HPDE6-E6E7 (cell line): ENCODE results near the gene ABCA13.
"Not testable (repeated sequence)": the region's sequence is repeated elsewhere in the genome, so short reads cannot be mapped to it uniquely, and the experiment has no call there.

Experiments used
- DNase-seq: peaks from one replicate; pipeline ENCODE4 v3.0.0; 2011; ENCODE audit warnings: missing footprints; ENCODE audit errors: extremely low spot score

Gene ABCA13

GRCh38 chr7:48176356-48176893 is 5.2 kb downstream of the ABCA13 start:
- DNase-seq: no peak

DNA sequence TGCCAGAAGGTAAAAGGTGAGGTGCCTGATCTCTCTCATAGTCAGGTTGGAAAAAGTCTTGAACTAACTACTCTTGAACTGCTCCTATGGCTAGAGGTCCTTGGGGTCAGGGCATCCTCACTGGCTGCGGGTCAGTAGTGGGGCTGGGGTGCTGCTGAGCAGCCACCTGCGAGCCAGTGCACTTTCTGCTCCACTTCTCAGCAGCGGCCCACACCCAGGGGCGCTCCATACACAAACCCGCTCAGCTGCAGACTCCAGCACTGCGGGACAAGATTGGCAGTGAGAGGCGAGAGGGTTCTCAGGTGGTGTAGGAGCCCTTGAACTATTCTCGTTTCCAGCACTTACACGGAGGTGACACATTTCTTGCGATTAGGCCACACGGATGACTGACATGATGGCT is 6.0 kb downstream of the ABCA13 start:
- DNase-seq: no peak

DNA sequence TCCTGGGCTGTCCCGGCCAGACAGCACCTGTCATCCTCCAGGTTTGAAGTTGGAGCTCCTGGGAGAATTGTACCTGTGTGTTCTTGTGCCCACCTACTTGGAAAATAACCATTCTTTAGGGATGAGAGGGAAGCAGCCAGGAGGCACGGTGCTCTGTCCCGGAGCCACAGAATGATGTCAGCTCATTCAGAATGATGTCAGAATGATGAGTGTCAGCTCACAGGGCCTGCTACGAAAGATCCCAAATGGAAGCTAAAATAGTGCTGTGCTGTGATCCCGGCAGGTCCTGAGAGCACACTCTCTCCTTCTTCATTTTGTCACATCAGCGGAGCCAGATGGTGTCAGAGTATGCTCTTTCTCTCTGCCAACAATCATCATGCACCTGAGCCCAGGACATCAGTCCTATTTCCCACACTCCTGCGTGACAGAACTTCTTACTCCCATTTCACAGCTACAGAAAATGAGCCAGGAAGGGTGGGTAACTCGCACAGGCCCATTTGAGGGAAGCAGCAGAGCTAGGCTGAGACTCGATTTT is 8.3 kb downstream of the ABCA13 start:
- no peak for DNase-seq

DNA sequence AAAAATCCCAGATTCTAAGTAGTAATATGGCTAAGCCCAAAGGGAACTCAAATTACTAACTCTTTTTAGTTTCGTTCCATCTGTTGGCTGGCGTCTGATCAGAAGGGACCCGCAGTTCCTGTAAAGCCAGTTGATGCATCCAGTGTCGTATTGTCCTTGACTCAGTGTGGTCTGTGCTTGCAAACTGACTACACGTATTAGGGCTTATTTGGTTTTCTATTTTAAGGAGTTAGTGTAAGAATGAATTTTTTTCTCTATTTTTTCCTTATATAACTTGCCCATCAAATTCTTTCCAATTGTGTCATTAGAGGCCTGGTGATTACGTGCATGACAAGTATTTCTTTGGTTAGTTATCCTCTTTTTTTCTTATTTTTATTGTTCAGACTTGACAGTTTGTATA is 9.7 kb downstream of the ABCA13 start:
- no peak for DNase-seq

DNA sequence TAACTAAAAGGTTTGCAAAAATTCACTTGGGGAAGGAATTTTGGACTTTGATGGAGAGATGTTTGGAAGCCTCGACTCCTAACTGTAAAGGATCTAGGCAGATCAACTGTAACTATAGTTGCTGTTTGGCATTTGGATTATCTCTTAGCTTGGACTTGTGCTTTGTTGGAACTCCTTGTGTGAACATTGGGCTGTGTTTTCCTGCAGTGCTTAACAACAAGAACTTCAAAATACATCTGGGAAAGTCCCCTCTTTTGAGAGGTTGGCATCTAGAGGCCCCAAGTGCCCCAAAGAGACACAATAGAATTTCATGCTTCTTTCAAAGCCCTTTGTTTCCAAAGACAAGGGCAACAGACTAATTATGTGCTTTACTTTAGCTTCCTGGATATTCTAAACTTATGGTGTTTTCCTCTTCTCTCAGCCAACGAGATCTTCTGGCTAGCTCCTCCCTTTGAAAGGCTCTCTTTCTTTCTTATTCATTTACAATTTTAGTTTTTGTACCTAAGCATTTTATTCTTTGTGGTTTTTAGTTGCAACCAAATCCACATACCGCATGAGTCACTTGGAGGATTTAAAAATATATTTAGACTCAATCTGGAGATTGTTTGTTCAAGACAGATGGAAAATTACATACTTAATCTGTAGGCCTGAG is 11.6 kb downstream of the ABCA13 start:
- no peak for DNase-seq

DNA sequence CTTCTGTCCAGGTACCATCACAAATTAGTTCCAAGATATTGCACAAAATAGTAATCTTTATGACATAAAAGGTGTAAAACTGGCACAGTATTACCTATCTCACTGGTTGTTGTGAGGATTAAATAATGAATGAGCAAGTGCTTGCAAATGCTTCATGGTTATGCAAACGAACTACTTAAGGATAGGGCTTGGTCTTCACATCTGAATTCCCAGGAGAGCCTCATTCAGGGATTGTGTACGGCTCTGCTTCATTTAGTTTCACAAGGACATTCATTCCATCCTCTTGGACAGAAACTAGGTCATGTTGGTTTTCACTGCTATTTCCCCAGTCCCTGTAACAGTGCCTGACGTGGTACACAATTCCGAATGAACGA is 12.1 kb downstream of the ABCA13 start:
- DNase-seq: no peak

DNA sequence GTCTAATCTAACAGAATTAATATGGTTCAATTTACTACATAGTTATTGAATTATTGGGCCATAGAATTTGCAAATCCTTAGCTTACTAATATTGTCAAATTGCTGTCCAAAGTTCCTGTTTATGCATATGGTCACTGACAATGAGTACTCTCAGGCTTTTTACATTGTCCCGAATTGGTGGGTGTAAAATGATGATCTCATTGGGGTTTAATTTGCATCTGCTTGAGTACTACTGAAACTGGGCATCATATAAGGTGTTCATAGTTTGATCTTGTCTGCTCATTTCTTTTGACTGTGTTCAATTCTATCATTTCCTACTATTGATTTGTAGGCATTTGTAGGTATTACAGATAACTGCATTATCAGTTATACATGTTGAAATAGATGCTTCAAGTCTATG is 12.7 kb downstream of the ABCA13 start:
- no peak for DNase-seq

- no peak for DNase-seq
Measured at GRCh38 chr7:48188776-48189520, 17.7 kb downstream of the ABCA13 start.

- no peak for DNase-seq
Measured at GRCh38 chr7:48192996-48193395, 21.7 kb downstream of the ABCA13 start.

DNA sequence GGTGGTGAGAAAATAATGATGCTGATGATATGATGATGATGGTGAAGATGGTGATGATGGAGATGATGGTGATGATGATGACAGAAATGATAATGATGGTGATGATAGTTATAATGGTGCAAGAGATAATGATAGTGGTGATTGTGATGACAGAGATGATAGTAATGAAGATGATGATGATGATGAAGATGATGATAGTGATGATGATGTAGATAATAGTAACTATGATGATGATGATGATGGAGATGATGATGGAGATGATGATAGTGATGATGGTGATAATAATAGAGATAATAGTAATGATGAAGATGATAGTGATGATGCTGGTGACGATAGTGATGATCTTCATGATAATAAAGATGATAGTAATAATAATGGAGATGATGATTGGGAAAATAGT is 22.2 kb downstream of the ABCA13 start:
- no peak for DNase-seq

DNA sequence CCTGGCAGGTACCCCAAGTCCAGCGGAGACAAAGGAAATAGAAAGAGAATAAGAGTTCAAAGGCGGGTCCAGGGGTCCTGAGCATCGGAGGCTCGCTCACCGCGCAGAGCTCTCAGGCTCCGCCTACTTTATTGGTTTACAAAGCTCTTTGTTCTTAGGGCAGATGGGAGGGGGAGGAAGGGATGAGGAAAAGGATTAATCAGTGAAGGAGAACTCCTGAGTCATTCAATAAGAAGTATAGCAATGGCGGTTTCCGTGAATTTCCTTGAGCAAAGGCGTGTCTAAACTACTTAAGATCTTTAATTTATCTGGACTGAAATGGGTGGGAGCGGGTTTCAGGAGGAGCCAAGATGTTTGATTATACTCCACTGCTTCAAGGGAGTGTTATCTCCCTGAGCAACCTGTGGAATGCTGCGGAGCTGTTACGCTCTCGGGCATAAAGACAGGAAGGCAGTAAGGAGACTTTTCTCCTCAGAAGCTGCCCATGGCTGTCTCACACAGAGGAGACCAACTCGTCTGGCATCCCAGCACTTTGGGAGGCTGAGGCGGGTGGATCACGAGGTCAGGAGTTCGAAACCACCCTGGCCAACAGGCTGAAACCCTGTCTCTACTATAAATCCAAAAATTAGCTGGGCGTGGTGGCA is 29.8 kb downstream of the ABCA13 start:
- DNase-seq: not testable (repeated sequence)

GRCh38 chr7:48202916-48203315 is 31.7 kb downstream of the ABCA13 start:
- DNase-seq: not testable (repeated sequence)

- DNase-seq: no peak
Measured at GRCh38 chr7:48207155-48207675, 36.0 kb downstream of the ABCA13 start.

- DNase-seq: no peak
Measured at GRCh38 chr7:48209004-48209600, 37.8 kb downstream of the ABCA13 start.

GRCh38 chr7:48213226-48213625 is 42.0 kb downstream of the ABCA13 start:
- DNase-seq: no peak

DNA sequence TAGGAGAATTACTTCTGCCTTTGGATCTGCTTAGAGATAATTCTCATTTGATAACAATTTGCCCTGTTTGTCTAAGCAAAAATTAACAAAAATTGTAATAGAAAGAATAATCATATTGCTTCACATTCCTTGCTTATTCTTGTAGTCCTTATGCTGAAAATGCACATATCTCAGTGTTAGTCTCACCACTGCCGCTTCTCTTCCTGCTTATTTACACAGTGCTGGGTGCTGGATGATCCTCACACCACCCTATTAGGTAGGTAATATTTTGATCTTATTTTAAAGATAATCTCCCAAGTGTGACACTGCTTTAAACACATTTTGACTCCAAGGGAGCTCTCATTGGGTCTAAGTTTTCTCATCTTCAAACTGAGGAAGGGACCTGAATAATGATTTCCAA is 46.0 kb downstream of the ABCA13 start:
- DNase-seq: no peak

- no peak for DNase-seq
Measured at GRCh38 chr7:48217753-48218152, 46.5 kb downstream of the ABCA13 start.

DNA sequence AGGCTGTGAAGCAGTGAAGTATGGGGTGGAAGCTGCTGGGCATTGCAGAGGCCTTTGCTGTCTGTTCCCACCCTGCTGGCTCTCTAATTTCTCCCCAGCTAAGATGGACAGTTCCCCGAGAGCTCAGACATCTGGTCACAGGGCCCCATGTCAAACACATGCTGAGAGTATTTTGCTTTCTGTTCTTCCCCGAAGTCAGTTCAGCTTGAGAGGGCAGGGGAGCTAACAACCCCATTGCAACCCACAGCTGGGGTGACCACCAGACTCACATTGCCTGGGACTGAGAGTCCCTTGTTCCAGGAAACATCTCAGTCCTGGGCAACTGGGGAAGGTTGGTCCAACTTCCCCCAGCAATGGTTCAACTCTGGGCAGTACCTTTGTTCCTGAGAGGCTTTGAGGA is 52.8 kb downstream of the ABCA13 start:
- no peak for DNase-seq

GRCh38 chr7:48225101-48225500 is 53.8 kb downstream of the ABCA13 start:
- DNase-seq: no peak

DNA sequence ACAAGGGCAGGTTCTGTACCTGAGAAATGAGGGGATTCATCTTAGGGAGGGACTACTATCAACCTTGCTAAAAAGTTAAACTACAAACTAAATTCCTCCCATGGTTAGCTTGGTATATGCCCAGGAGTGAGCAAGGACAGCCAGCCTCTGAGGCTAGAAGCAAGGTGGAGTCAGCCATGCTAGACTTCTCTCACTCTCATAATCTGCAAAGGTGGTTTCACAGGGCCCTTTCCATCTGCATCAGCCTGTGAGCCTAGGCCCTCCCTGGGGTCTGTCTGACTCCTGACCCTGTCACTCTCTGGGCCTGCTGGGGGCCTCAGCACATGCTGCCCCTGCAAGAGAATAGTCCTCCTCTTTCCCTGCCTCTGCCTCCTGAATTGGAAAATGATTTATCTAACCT is 66.1 kb downstream of the ABCA13 start:
- no peak for DNase-seq

DNA sequence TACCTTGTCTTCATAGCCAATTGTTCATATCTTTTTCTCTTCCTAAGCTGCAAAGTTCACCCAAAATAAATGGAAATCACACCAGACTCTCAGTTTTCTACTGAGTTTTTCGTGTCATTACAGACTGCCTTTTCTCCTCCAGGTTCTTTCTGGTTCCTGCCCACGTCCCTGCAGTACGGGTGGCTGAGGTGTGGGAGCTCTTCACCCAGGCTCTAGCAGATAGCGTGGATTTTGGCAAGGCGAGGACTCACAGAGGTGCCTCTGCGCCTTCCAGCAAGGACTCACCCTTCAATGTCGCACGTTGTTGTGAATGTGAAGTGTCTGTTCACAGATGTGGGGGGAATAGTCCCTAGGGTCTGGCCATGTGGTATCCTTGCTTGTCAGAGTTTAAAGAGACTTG is 71.6 kb downstream of the ABCA13 start:
- no peak for DNase-seq

DNA sequence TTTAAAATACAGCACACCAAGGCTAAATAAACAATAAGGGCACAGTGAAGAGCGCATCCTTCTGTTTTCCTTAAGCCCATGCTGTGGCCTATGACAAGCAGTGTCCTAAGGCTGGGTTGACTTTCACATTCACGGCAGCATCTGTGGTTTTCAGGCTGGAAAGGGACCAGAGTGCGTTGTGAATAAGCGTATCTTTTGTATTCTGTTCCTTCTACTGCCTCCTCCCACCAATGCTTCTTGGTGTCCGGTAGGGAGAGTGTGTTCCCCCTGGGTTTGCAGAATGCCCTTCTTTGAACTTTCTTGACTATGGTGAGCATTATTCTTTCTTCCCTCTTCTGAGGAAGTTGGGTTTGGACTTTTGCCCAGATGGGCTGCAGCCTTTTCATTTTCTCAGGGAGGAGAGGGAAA is 73.6 kb downstream of the ABCA13 start:
- no peak for DNase-seq
